AG04449 (cell line): Measurements from ENCODE around the gene WTIP.

Source experiments
- CTCF ChIA-PET: fragments of 350-600 bp; formaldehyde crosslinking; extraction: SDS; loops from one replicate; lab custom pipeline; 2021; ENCODE audit warnings: antibody characterized with exemption; lab: Yijun Ruan, JAX
- POLR2A ChIA-PET: fragments of 400-600, 350-600 bp; formaldehyde crosslinking; extraction: SDS; loops from one replicate; lab custom pipeline; 2020; ENCODE audit warnings: antibody characterized with exemption, inconsistent platforms; lab: Yijun Ruan, JAX
- DNase-seq: peaks from one replicate; pipeline ENCODE4 v3.0.0-alpha.2; 2010; ENCODE audit warnings: low read depth, low spot score
- H3K4me3 ChIP-seq: 2 replicates; pipeline ENCODE4 v1.5.1; 2011; ENCODE audit warnings: low read depth, mild to moderate bottlenecking, control low read depth, low read length
- CTCF ChIP-seq: IDR thresholded peaks from one replicate; pipeline ENCODE4 v1.5.1; 2011; ENCODE audit warnings: mild to moderate bottlenecking, moderate library complexity, low read length, control low read depth, inconsistent platforms; ENCODE audit not compliant: insufficient read depth; ENCODE audit errors: missing control alignments

The WTIP gene

DNA sequence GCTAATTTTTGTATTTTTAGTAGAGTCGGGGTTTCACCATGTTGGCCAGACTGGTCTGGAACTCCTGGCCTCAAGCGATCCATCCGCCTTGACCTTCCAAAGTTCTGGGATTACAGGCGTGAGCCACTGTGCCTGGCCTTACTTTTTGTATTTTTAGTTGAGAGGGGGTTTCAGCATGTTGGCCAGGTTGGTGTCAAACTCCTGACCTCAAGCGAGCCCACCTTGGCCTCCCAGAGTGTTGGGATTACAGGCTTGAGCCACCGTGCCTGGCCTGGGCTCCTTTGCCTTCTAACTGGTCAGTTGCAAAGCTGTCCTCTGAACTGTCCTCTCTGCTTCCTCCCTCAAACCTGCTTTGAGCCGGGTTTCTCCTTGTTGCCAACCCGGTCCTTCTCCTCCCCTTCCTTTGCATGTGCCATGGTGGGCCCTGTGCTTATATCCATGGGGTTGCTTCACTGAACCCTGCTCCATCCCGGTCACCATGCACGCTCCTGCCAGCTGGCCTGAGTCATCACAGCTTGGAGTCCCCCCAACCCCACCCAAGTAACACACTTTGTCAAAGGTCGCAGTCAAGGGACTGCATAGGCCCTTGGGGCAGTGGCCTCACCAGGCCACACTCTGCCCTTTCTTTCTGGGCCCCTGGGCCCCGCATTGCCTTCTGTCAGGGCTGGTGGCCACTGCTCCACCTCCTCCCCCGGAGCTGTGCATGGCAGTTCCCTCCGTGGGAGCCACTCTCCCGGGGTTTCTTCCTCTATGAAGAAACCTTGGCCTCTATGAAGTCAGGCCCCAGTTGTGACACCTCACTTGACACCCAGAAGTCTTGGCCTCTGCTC is 21.2 kb downstream of the WTIP start:
- ChIA-PET CTCF (interaction anchor here (0.7 to 4.1 kb wide), 13 partner anchors 9 to 209 kb away, joined by 3 to 14 read pairs (median 4); no protein-coding TSS in a partner anchor), POLR2A (no interaction called here)
- TF ChIP-seq CTCF, result no peak
- H3K4me3 ChIP-seq, result no peak overlapping the region
- no peak for DNase-seq

GRCh38 chr19:34503531-34504272 is 22.1 kb downstream of the WTIP start:
- POLR2A ChIA-PET, result no interaction called here
- CTCF ChIA-PET, result interaction anchor here (0.8 to 4.1 kb wide), 6 partner anchors 8 to 209 kb away, joined by 3 to 14 read pairs (median 4); no protein-coding TSS in a partner anchor
- H3K4me3 ChIP-seq, result no peak overlapping the region

GRCh38 chr19:34504273-34504808 is 22.8 kb downstream of the WTIP start:
- no peak overlapping the region for H3K4me3 ChIP-seq
- no peak for DNase-seq
- no peak for TF ChIP-seq CTCF
- POLR2A ChIA-PET, result no interaction called here
- CTCF ChIA-PET, result interaction anchor here (1.4 to 4.1 kb wide), 3 partner anchors 11 to 208 kb away, joined by 4 to 14 read pairs (median 12); no protein-coding TSS in a partner anchor

More at GRCh38 chr19:34503531-34504272, 22.1 kb downstream of the WTIP start:
- TF ChIP-seq CTCF, result no peak
- no peak for DNase-seq

GRCh38 chr19:34504809-34505291 is 23.3 kb downstream of the WTIP start:
- DNase-seq, result no peak
- CTCF ChIA-PET, result interaction anchor here (4.1 kb wide), 1 partner anchor 207 kb away, joined by 12 read pairs; no protein-coding TSS in a partner anchor
- TF ChIP-seq CTCF, result no peak
- no peak overlapping the region for H3K4me3 ChIP-seq
- POLR2A ChIA-PET, result no interaction called here

GRCh38 chr19:34505321-34506025 is 23.9 kb downstream of the WTIP start:
- no peak for DNase-seq
- ChIA-PET CTCF (interaction anchor here (1.2 to 4.1 kb wide), 2 partner anchors 20 to 207 kb away, joined by 4 to 12 read pairs; no protein-coding TSS in a partner anchor), POLR2A (no interaction called here)
- TF ChIP-seq CTCF, result no peak
- H3K4me3 ChIP-seq, result no peak overlapping the region
